GM23248 (cell line): ENCODE data around the gene ANKRD27. TPM values are rescaled to one million over a fixed set of nuclear protein-coding genes. Genes with fewer than 3 reads are reported as not detected.

Experiments used
- DNase-seq: peaks from one replicate; pipeline ENCODE4 v3.0.0-alpha.2; 2015
- H2AFZ ChIP-seq: fragments of 200-600 bp; sonication (generic); 2 replicates; pipeline ENCODE4 v1.6.1; 2016; ENCODE audit warnings: antibody characterized with exemption
- H3F3A ChIP-seq: fragments of 200-600 bp; sonication (generic); 2 replicates; pipeline ENCODE4 v1.6.1; 2016; ENCODE audit warnings: mild to moderate bottlenecking, antibody characterized with exemption, mixed run types; ENCODE audit not compliant: insufficient read depth
- H3K27ac ChIP-seq: fragments of 200-600 bp; sonication (generic); 2 replicates; pipeline ENCODE4 v1.5.1; 2016; ENCODE audit warnings: mild to moderate bottlenecking
- H3K27me3 ChIP-seq: fragments of 200-600 bp; sonication (generic); replicated peaks from 2 replicates; pipeline ENCODE4 v1.6.1; 2016; ENCODE audit warnings: mild to moderate bottlenecking; ENCODE audit not compliant: insufficient read depth
- H3K36me3 ChIP-seq: fragments of 200-600 bp; sonication (generic); 2 replicates; pipeline ENCODE4 v1.6.1; 2016; ENCODE audit warnings: low read depth, mild to moderate bottlenecking
- H3K4me1 ChIP-seq: fragments of 200-600 bp; sonication (generic); 2 replicates; pipeline ENCODE4 v1.6.1; 2016; ENCODE audit warnings: mild to moderate bottlenecking; ENCODE audit not compliant: insufficient read depth
- H3K4me2 ChIP-seq: fragments of 200-600 bp; sonication (generic); one replicate; pipeline ENCODE4 v1.6.1; 2016; ENCODE audit warnings: mild to moderate bottlenecking; ENCODE audit not compliant: unreplicated experiment
- H3K4me3 ChIP-seq: fragments of 200-600 bp; sonication (generic); 2 replicates; pipeline ENCODE4 v1.5.1; 2016; ENCODE audit warnings: mild to moderate bottlenecking
- H3K79me2 ChIP-seq: fragments of 200-600 bp; sonication (generic); 2 replicates; pipeline ENCODE4 v1.6.1; 2016; ENCODE audit warnings: mild to moderate bottlenecking; ENCODE audit not compliant: insufficient read depth
- H3K9ac ChIP-seq: fragments of 200-600 bp; sonication (generic); 2 replicates; pipeline ENCODE4 v1.6.1; 2016; ENCODE audit warnings: mild to moderate bottlenecking
- H3K9me2 ChIP-seq: fragments of 200-600 bp; sonication (generic); 2 replicates; pipeline ENCODE4 v1.6.1; 2016; ENCODE audit warnings: mixed run types, mild to moderate bottlenecking, moderate library complexity; ENCODE audit not compliant: insufficient read depth
- H3K9me3 ChIP-seq: fragments of 200-600 bp; sonication (generic); one replicate; pipeline ENCODE4 v1.6.1; 2017; ENCODE audit warnings: low read depth
- H4K20me1 ChIP-seq: fragments of 200-600 bp; sonication (generic); 2 replicates; pipeline ENCODE4 v1.6.0; 2016; ENCODE audit not compliant: insufficient read depth
- EZH2 ChIP-seq: fragments of 200-600 bp; sonication (generic); IDR thresholded peaks from 2 replicates; pipeline ENCODE4 v1.6.1; 2018; ENCODE audit warnings: antibody characterized with exemption, mild to moderate bottlenecking; ENCODE audit not compliant: insufficient read depth, poor library complexity, severe bottlenecking
- EZH2phosphoT487 ChIP-seq: fragments of 200-600 bp; sonication (generic); IDR thresholded peaks from 2 replicates; pipeline ENCODE4 v1.6.1; 2018; ENCODE audit warnings: antibody characterized with exemption, moderate library complexity, mild to moderate bottlenecking, low read depth; ENCODE audit not compliant: insufficient read depth
- WGBS, 2 experiments: methylation state at CpG; one replicate each; pipeline ENCODE4 v1.1.6; 2015 to 2017; ENCODE audit warnings: low lambda C conversion rate in 2 of 2, low coverage in 1 of 2; ENCODE audit errors: missing lambda C conversion rate in 2 of 2; 5-methylcytosine and 5-hydroxymethylcytosine counted together
- in situ Hi-C: fragments of 300-500 bp; cut with MboI; formaldehyde crosslinking; loops from 2 replicates; pipeline ENCODE4 v1.15.0; 2020
- polyA plus RNA-seq: library from polyadenylated mRNA; unstranded; fragments of >200 nt; fragmentation: Nextera tagmentation; extraction: Ambion mirVana; gene quantifications from 2 replicates; pipeline ENCODE4 v1.2.1, GENCODE V29; 2016
- total RNA-seq: library from RNA; depleted of rRNA; stranded (reverse); fragments of >200 nt; shearing (Covaris generic); gene quantifications from 2 replicates; pipeline ENCODE4 v1.2.3, GENCODE V29; 2014

The ANKRD27 gene
- total and polyA plus RNA-seq, 2 experiments from 2014 or later = 17.9 to 27.5 TPM

DNA sequence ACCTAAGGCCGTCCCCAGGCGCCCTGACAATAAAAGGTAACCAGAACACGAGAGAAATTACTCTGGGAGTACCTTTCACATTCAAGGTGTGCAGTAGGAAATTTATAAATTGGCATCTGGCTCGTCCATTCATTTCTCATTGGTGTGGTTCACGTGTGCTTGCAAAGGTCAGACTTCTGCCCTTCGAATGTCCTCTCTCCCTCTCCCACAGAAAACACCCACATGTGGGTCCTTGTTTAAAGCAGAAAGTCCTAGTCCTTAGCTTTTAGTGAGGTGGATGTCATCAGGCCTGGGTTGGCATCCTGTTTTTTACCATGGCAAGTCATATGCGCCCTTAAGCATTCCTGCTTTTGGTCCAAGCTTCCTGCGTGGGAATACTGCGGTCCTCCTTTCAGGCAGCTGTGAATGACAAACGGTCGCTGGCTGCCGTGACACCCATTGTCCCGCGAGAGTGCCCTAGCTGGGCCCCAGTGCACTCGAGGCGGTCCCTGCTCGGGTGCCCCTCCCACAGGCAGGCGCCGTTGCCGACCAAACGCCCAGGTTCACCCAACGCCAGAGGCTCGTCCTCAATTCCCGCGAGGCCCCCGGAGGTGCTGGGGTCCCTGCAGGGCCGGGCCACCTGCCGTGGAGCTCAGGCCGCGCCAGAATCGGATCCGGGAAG is 16.4 kb upstream of the ANKRD27 start, which contains the start of gene NUDT19:
Gene NUDT19, plus strand, starts transcription at position 531 of the 661 bp plus-strand sequence. CDS start 140 bp downstream, outside the sequence.
- in situ Hi-C loops = no loop called here
- 8 to 10% methylated on average over 28 to 32 of the region's 32 CpGs for WGBS, 2 experiments
- peaks cover 50% of the 10 kb centered on the region for H3K79me2 ChIP-seq

GRCh38 chr19:32688311-32688710 is 13.3 kb upstream of the ANKRD27 start:
- in situ Hi-C loops = no loop called here
- H2AFZ ChIP-seq = no peak overlapping the region
- no peaks in the 10 kb centered on the region for H4K20me1 ChIP-seq
- H3K27ac ChIP-seq = no peak overlapping the region
- no peak overlapping the region for H3K9ac ChIP-seq
- 90 to 100% methylated on average over 1 of the region's 1 CpG for WGBS, 2 experiments
- H3K79me2 ChIP-seq = peaks cover 19% of the 10 kb centered on the region
- TF ChIP-seq EZH2 = no peak
- TF ChIP-seq EZH2phosphoT487 = no peak
- H3F3A ChIP-seq = peaks cover 16% of the 10 kb centered on the region
- no peak for DNase-seq
- no peak overlapping the region for H3K4me2 ChIP-seq
- H3K4me1 ChIP-seq = peaks cover 19% of the 10 kb centered on the region
- no peaks in the 10 kb centered on the region for H3K36me3 ChIP-seq
- H3K27me3 ChIP-seq = no peaks in the 10 kb centered on the region
- no peaks in the 10 kb centered on the region for H3K9me3 ChIP-seq
- no peaks in the 10 kb centered on the region for H3K9me2 ChIP-seq
- H3K4me3 ChIP-seq = no peak overlapping the region

More for the DNA sequence above, 16.4 kb upstream of the ANKRD27 start, which contains the start of gene NUDT19:
- peaks cover 16% of the 10 kb centered on the region for H3F3A ChIP-seq
- peak within 1 kb of the TSS; percentile 74 for H3K27ac ChIP-seq
- DNase-seq = peak; percentile 94
- peaks cover 10% of the 10 kb centered on the region; the same call in 1 of the 2 replicates for H4K20me1 ChIP-seq
- H3K4me2 ChIP-seq = peak within 1 kb of the TSS; percentile 98
- H3K4me1 ChIP-seq = peaks cover 29% of the 10 kb centered on the region
- H2AFZ ChIP-seq = peak within 1 kb of the TSS; percentile 77
- TF ChIP-seq EZH2phosphoT487 = no peak
- TF ChIP-seq EZH2 = no peak
- H3K9me2 ChIP-seq = no peaks in the 10 kb centered on the region
- peak within 1 kb of the TSS; percentile 80 for H3K4me3 ChIP-seq
- no peaks in the 10 kb centered on the region for H3K27me3 ChIP-seq
- H3K36me3 ChIP-seq = no peaks in the 10 kb centered on the region
- no peaks in the 10 kb centered on the region for H3K9me3 ChIP-seq
- peak within 1 kb of the TSS; percentile 91 for H3K9ac ChIP-seq

DNA sequence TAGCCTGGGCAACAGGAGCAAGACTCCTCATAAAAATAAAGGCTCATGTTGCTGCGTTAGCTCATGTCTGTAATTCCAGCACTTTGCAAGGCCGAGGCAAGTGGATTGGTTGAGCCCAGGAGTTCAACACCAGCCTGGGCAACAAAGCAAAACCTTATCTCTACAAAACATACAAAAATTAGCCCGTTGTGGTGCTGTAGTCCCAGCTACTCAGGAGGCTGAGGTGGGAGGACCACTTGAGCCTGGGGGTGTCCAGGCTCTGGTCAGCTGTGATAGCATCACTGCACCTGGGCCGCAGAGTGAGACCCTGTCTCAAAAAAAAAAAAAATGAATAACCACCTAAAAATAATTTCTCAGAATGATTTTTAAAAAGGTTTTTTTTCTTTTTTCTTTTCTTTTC is 12.7 kb upstream of the ANKRD27 start:
- H3K4me3 ChIP-seq = no peak overlapping the region
- no peak overlapping the region for H3K9ac ChIP-seq
- H3K79me2 ChIP-seq = peaks cover 12% of the 10 kb centered on the region
- WGBS, 2 experiments = 86 to 90% methylated on average over 4 of the region's 4 CpGs
- H3K4me2 ChIP-seq = no peak overlapping the region
- H4K20me1 ChIP-seq = no peaks in the 10 kb centered on the region
- H3K4me1 ChIP-seq = peaks cover 14% of the 10 kb centered on the region; the same call in 1 of the 2 replicates
- no peaks in the 10 kb centered on the region for H3K27me3 ChIP-seq
- H3F3A ChIP-seq = peaks cover 16% of the 10 kb centered on the region
- no peak for TF ChIP-seq EZH2phosphoT487
- TF ChIP-seq EZH2 = no peak
- no peak for DNase-seq
- no peaks in the 10 kb centered on the region for H3K9me2 ChIP-seq
- no peaks in the 10 kb centered on the region for H3K36me3 ChIP-seq
- no peak overlapping the region for H2AFZ ChIP-seq
- in situ Hi-C loops = no loop called here
- no peaks in the 10 kb centered on the region for H3K9me3 ChIP-seq
- H3K27ac ChIP-seq = no peak overlapping the region

- Histone ChIP-seq H4K20me1 (no peaks in the 10 kb centered on the region), H3F3A (peaks cover 16% of the 10 kb centered on the region), H3K27ac (no peak overlapping the region), H3K36me3 (no peaks in the 10 kb centered on the region), H3K4me3 (no peak overlapping the region), H3K79me2 (0 out of 2 replicates have a peak, but pooled peaks cover 7% of the 10 kb centered on the region), H2AFZ (no peak overlapping the region), H3K27me3 (no peaks in the 10 kb centered on the region), H3K4me1 (peaks cover 14% of the 10 kb centered on the region; the same call in 1 of the 2 replicates), H3K9me3 (no peaks in the 10 kb centered on the region), H3K9me2 (no peaks in the 10 kb centered on the region), H3K9ac (no peak overlapping the region), H3K4me2 (no peak overlapping the region)
- in situ Hi-C loops = no loop called here
- WGBS, 2 experiments = 83 to 88% methylated on average over 6 of the region's 6 CpGs
- DNase-seq = no peak
- TF ChIP-seq EZH2 (no peak), EZH2phosphoT487 (no peak)
Observed at GRCh38 chr19:32686847-32687475, 12.0 kb upstream of the ANKRD27 start.
